Measurements from ENCODE around the gene TRIP12.

TRIP12 gene

DNA sequence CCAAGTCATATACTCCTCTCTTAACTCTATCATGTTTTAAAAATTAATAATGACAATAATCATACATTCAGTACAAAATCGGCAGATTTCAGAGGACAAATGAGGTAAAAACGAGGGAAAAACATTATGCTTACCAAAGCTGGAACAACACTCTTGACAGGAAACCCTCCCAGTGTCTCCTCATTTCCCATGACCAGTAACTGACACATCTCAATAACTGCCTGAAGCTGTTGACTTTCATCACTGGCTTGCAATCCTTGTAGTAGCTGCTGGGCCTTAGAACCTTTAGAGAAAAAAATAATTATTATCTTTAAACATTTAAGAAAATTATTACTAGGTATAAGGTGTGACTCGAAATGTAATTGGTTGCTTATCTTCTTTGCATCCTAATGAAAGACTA is 103.6 kb downstream of the TRIP12 start:
- H3K4me3 ChIP-seq (ENCODE audit: low read depth, low read length), result no peak overlapping the region
- no peak for DNase-seq (ENCODE audit: low read depth)
- TF ChIP-seq, protein P1, sequence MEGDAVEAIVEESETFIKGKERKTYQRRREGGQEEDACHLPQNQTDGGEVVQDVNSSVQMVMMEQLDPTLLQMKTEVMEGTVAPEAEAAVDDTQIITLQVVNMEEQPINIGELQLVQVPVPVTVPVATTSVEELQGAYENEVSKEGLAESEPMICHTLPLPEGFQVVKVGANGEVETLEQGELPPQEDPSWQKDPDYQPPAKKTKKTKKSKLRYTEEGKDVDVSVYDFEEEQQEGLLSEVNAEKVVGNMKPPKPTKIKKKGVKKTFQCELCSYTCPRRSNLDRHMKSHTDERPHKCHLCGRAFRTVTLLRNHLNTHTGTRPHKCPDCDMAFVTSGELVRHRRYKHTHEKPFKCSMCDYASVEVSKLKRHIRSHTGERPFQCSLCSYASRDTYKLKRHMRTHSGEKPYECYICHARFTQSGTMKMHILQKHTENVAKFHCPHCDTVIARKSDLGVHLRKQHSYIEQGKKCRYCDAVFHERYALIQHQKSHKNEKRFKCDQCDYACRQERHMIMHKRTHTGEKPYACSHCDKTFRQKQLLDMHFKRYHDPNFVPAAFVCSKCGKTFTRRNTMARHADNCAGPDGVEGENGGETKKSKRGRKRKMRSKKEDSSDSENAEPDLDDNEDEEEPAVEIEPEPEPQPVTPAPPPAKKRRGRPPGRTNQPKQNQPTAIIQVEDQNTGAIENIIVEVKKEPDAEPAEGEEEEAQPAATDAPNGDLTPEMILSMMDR (IDR thresholded peaks at IDR 0.05; ENCODE audit: insufficient read depth, low read depth, low read length, missing control alignments), result no peak

DNA sequence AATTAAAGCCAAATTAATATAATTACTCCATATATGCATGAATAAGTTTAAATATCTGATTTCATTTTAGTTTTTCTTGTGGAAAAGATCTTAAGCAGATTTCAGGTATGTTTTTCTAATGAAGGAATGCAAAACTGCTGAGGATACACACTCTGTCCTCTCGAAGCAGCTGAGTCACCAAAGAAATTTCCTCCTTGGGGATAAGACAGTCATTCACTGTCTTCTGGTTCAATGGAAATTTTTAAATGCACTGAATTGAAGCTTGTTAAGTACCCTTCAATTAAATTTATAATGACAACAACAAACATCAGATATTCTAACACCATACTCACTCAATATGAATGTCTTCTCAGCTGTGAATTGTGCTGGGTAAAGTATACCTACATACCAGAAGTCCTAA is 106.0 kb downstream of the TRIP12 start:
- H3K4me3 ChIP-seq (ENCODE audit: low read depth, low read length), result no peak overlapping the region
- TF ChIP-seq, protein P1 (IDR thresholded peaks at IDR 0.05; ENCODE audit: insufficient read depth, low read depth, low read length, missing control alignments), result no peak
- no peak for DNase-seq (ENCODE audit: low read depth)

DNA sequence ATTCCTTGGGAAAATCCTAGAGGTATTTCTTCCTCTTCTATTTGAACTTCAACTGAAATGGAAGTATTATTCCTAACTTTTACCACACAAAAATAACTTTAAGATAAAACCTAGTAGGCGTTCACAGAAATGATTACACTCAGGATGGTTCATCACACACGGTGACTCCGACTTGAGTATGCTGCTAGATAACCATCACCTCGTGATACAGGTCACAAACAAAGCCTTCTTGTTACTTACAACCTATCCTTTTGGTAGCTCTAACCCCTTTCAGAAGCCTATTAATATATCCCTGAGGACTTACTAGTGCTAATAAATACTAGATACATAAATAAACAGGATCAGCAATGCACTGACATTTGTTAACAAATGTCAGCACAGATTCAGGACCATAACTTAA is 106.5 kb downstream of the TRIP12 start:
- TF ChIP-seq, protein P1 (IDR thresholded peaks at IDR 0.05; ENCODE audit: insufficient read depth, low read depth, low read length, missing control alignments), result no peak
- no peak for DNase-seq (ENCODE audit: low read depth)

DNA sequence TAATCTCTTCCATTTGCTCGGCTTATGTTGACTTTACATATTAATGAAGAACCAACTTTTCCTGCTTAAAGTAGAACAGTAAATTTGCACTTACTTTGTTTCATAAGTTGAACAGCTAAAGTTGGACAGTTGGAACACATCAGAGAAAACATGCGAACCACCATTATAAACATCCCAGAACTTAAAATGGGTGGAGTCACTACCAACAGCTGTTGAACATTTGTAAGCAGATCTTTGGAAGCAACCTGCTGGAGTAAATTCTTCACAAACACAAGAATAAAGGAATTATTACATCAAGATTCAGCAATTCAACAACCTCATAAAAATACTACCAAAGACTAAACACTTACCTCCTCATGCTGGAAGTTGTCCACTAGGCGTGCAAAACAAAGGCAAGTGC is 111.0 kb downstream of the TRIP12 start:
- TF ChIP-seq, protein P1 (IDR thresholded peaks at IDR 0.05; ENCODE audit: insufficient read depth, low read depth, low read length, missing control alignments), result no peak
- DNase-seq (ENCODE audit: low read depth), result no peak
- no peak overlapping the region for H3K4me3 ChIP-seq (ENCODE audit: low read depth, low read length)

More for the DNA sequence above, 106.5 kb downstream of the TRIP12 start:
- no peak overlapping the region for H3K4me3 ChIP-seq (ENCODE audit: low read depth, low read length)

DNA sequence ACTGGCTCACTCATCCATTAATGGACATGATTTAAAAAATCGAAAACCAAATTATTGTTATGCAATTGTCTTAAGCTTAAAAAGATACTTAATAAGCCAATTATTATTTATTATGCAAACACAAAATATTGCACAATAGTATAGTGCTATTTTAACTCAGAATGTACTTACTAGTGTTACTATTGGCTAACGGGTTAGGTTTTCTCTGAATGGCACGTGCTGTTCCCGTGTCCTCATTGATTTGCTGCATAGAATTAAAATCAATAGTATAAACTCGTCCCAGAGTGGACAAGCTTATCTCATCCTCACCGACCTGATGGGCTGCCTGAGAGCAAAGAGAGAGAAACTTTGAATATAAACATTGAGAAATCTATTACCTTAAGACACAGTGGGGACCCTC is 116.2 kb downstream of the TRIP12 start:
- no peak overlapping the region for H3K4me3 ChIP-seq (ENCODE audit: low read depth, low read length)
- TF ChIP-seq, protein P1 (IDR thresholded peaks at IDR 0.05; ENCODE audit: insufficient read depth, low read depth, low read length, missing control alignments), result no peak
- no peak for DNase-seq (ENCODE audit: low read depth)

DNA sequence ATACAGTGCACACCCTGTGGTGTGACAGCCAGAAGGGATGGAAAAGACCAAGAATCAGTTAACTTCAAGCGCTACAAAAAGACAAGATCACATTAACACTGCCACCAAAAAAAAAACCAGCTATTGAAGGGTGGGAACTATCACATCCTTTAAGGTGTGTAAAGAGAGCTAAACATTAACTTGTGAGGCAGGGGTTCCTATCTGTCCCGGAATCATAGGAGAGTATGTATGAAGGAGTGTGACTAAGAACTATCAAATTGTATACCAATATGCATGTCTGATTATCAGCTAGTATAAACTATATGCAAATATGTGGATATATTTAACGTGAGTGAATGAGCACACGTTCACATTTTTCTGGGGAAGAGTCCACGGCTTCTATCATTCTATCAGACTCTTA is 119.0 kb downstream of the TRIP12 start:
- TF ChIP-seq, protein P1 (IDR thresholded peaks at IDR 0.05; ENCODE audit: insufficient read depth, low read depth, low read length, missing control alignments), result no peak

DNA sequence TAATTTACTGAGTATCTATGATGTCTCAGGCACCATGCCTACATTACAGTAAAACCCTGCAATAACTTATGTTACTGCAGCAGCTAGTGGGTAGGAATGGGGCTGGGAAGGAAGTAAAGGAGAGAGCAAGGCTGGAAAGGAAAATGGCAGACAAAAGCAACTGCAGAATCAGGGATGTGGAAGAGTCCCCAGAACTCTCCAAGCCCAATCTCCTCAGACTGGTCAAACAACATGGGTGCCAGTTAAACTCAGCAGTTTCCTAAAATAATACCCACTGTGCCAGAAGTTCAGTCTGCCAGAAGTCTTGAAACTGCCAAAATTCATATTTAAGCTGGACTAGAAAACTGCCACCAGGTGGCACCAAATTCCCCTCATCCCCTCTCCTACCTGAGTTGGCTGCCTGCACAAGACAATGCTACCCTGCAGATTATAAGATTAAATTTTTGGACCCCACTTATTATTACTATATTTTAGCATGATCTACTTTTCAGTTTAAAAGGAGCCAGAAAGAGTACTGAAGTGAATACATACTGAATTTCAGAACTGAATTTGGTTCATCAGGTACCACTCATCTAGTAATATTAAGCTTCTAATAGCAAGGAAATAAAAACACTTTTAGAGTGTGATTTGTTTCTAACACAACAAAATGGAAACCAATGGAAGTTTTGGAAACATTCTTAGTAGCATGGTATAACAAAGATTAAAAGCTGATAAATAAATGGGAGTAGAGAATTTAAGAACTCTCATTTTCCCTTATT is 120.6 kb downstream of the TRIP12 start:
- no peak overlapping the region for H3K4me3 ChIP-seq (ENCODE audit: low read depth, low read length)
- TF ChIP-seq, protein P1 (IDR thresholded peaks at IDR 0.05; ENCODE audit: insufficient read depth, low read depth, low read length, missing control alignments), result peak; percentile 73
- peak; percentile 85 for DNase-seq (ENCODE audit: low read depth)

More for the DNA sequence above, 119.0 kb downstream of the TRIP12 start:
- H3K4me3 ChIP-seq (ENCODE audit: low read depth, low read length), result no peak overlapping the region
- no peak for DNase-seq (ENCODE audit: low read depth)
